GM18909 (cell line): Measurements from ENCODE around the gene CTNND2.

Experiments used
- ATAC-seq: cut with Tn5 transposase; IDR thresholded peaks from one replicate; pipeline ENCODE4 v1.9.1; 2021; ENCODE audit warnings: mild to moderate bottlenecking; ENCODE audit not compliant: unreplicated experiment, poor library complexity

CTNND2 gene

DNA sequence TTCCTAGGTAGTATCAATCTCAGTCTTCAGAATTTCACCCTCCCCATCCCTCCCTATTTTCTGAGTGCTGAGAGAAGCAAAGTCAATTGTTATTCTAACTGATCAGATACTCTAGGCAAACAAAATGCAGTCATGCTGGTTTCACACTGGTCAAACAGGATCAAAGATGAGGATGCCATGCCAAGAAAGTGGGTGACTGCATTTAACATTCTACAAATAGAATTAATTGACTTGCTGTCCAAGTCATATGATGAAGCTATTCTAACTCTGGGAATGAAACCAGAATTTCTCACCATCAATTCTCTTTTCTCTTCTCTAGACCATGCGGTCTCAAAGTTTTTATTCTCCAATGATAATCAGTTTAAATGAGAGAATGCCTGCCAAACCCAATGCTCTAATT lies 112.5 kb downstream of the CTNND2 start:
- no peak for ATAC-seq

DNA sequence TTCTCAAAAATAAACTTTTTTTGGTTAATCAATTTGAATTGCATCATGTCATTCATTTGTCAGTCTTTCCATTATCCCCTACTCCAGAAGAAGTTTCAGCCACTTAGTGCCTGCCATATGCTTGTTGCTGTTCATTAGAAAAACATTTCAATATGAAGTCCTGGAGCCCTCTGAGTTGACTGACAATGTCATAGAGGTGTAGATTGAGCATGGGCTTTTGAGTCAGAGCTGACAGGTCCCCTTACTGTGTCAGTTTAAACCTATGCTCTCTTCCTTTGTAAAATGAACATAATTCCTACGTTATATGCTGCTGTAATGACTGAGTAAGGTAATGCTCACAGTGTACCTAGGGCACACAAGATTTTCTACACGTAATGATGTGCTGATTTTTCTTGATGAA lies 114.0 kb downstream of the CTNND2 start:
- ATAC-seq: no peak

- ATAC-seq: no peak
These were observed 118.4 kb downstream of the CTNND2 start for GRCh38 chr5:11785771-11786352.

GRCh38 chr5:11780641-11781345 lies 123.5 kb downstream of the CTNND2 start:
- no peak for ATAC-seq

GRCh38 chr5:11777096-11777495 lies 127.2 kb downstream of the CTNND2 start:
- ATAC-seq: no peak

DNA sequence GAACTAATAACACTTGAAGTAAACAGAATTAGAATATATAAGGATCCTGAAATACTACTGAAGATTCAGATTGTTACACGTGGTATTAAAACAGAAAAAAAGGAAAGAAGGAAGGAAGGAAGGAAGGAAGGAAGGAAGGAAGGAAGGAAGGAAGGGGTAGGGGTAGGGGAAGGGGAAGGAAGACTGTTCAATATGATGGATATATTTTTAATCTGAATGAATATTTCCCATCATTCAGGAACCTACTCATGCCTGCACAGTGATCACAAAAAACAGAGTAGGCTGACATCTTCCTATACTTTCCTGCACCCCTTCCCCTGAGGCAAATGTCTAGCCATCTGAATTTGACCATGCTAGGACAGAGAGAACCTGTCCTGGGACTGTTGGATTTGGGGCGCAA lies 133.9 kb downstream of the CTNND2 start:
- ATAC-seq: no peak

DNA sequence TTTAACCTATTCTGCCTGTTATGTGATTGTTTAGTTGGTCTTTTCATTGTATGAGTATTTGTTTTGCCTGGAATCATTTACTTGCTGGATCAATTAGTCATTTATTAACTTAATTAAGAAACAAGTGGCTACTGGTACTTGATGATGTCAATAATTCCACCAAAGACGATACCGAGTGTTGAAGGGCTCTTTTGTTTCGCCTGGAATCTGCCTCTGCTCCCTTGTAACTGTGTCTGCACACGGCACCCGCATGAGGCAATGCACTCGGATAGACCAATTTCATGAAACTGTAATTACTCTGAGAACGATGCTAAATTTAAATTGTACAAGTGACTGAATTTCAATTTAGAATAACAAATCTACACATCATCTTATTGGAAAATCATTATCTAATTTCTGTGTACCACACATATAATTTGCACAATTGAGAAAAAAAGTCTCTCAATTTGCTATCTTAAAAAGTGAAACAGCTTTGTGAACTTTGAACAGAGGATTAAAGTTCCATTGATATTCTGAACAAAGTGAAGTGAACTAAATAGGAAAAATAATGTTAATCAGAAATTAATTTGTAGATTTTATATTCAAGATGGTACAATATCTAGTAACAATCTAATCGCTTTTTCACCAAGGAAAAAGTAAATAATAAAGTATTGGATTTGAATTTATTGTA lies 143.2 kb downstream of the CTNND2 start:
- ATAC-seq: no peak

GRCh38 chr5:11758321-11758720 lies 145.9 kb downstream of the CTNND2 start:
- no peak for ATAC-seq

- no peak for ATAC-seq
These were observed 146.6 kb downstream of the CTNND2 start for GRCh38 chr5:11757661-11758060.

DNA sequence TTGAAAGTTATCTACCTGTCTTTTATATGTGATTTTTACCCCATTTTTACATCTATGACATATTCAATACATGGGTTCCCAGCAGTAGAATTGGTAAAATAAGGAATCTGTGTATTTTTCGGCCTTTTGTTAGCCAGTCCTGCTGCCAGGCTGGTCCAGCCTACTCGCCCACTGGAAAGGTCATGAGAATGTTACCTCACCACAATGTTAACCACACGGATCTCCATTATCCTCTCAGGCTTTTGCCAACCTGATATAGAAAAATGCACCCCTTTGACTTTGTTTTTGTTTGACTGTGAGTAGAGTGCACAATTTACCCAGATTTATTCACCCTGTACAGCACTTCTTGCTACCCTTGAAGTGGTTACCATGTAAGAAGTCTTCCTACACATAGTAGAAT lies 167.2 kb downstream of the CTNND2 start:
- ATAC-seq: no peak

DNA sequence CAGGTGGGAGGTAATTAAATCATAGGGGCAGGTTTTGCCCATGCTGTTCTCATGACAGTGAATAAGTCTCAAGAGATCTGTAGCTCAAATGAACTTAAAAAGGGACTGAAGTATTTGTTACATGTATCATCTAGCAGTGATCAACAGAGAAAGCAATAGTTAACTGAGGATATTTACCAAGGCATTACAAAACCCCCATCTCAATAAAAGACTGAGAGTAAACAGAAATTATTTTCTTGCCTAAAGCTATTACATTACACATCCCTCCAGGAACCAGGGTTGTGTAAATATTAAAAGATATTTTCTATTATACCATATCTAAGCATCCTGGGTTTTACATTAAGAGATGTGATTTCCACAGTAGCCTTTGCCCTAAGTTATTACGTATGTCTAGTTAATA lies 169.9 kb downstream of the CTNND2 start:
- ATAC-seq: no peak

DNA sequence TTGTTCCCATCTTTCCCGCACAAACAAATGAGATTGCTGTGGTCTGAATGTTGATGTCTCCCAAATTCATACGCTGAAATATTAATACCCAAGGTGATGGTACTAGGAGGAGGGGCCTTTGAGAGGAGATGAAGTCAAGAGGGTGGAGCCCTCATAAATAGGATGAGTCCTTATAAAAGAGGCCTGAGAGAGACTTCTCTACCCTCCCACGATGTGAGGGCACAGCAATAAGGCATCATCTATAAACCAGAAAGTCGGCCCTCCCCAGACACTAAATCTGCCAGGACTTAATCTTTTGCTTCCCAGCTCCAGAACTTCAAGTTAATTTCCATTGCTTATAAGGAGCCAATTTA lies 170.4 kb downstream of the CTNND2 start:
- ATAC-seq: no peak

DNA sequence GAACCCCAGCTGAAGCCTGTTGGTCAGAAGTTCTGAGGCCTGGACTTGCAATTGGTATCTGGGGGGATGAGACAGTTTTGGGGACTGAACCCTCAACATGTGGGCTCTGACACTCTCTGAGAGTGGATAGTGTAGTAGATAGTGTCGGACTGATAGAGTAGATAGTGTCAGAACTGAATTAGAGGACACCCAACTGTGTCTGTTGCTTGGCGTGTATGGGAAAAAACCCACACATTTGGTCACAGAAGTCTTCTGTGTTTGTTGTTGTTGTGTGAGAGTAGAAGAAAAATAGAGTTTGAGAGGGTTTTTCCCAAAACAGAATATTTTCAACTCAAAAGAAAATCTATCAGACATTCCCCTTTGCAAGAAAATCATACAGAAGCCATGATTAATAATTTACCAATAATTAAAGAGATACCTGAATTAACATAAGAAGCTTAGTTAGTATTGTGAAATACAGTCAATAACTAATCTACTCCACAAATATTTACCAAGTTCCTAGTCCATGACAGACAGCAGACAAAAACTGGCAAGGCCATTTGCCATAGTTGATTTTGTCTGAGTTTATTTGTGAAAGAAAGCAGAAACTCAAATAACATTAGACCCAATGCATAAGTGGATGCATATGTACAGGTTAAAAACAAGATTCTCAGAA lies 170.9 kb downstream of the CTNND2 start:
- no peak for ATAC-seq

DNA sequence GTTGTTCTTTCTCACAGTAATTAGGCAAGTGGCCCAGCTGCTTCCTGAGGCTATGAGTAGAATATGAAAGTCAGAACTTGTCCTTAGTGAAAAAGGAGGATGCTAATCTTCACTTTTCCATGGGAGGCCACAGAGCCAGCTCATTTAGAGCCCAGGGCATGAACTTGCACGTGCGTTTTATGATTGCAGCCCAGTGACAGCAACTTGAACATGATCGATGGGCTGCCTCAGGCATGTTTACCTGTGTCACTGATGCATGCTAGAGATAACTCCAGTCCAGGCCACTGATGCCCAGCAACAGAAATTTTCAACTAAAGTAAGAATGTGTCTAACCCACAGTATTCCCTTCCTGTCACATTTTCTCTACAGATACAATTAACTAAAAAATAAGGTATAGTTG lies 179.3 kb downstream of the CTNND2 start:
- no peak for ATAC-seq

GRCh38 chr5:11719888-11720481 lies 184.3 kb downstream of the CTNND2 start:
- ATAC-seq: peak; percentile 57

DNA sequence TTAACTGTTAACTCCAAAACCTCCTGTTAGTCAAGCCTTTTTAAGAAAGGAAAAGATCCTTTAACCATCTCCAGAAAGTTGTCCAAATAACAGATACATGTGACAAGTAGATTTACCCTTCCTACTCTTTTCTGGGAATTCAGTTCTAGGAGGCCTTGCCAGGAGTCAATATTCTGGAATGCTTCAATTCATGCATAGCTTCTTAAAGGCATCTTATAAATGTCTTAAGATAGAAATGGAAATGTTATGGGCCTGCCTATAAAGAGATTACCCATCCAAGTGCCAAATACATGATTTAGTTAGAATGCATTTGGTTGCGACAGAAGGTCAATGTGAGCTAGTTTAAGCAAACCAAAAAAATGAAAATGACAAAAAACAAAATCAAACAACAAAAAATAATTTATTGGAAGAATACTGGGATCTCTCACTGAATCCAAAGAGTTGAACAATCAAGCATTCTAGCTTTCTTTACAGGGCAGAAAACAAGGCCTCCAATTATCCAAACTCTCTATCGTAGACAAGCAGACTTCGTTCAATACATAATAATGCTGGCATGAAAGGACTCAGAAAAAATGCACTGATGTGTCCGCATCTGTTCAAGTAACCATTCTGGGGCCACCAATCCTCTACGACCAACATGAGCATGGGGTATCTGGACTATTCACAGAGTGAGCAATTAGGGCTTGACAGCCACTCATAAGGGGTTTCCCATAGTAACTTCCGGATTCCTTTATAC lies 188.6 kb downstream of the CTNND2 start:
- ATAC-seq: no peak

GRCh38 chr5:11711932-11712331 lies 192.3 kb downstream of the CTNND2 start:
- no peak for ATAC-seq

DNA sequence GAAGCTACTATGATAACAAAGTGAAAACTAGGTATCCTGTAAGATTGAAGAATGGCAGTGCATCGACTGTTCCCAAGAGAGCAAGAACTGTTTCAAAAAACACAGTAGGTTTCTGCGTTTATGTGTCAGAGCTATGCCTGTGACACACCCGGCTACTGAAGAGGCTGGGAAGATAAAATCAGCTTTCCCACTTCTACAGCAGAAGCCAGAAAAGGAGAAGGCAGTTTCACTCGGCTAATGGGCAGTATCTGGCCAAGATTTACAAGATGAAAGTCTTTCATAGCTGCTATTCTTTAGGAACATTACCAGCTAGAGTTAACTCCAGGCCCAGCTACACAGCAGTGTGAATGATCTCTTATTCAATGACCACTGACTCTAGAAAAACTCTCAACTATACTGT lies 195.2 kb downstream of the CTNND2 start:
- no peak for ATAC-seq

GRCh38 chr5:11704916-11705315 lies 199.3 kb downstream of the CTNND2 start:
- no peak for ATAC-seq

DNA sequence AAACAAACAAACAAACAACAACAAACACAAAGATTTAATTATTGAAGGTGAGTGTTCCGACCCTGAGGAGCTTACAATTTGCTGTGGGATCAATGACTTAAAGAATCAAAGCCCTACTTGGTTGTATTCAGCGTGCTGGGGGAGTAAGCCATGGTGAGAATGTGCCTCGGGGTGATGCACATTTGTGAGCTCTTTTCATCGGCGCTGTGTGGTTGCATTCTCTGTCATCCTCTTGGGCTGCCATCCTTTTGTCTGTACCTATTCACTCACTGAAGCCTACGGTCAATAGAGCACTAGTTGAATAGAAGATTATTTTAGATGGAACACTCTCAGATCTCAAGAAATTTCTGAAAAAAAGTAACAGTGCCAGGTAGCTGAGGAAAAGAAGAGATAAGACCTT lies 203.9 kb downstream of the CTNND2 start:
- ATAC-seq: no peak
